T-helper 9 cell (primary cell): ENCODE measurements around the gene ZBTB42.

Source experiments
- DNase-seq: peaks from one replicate; pipeline ENCODE4 v3.0.0-alpha.2; 2020

Gene ZBTB42

DNA sequence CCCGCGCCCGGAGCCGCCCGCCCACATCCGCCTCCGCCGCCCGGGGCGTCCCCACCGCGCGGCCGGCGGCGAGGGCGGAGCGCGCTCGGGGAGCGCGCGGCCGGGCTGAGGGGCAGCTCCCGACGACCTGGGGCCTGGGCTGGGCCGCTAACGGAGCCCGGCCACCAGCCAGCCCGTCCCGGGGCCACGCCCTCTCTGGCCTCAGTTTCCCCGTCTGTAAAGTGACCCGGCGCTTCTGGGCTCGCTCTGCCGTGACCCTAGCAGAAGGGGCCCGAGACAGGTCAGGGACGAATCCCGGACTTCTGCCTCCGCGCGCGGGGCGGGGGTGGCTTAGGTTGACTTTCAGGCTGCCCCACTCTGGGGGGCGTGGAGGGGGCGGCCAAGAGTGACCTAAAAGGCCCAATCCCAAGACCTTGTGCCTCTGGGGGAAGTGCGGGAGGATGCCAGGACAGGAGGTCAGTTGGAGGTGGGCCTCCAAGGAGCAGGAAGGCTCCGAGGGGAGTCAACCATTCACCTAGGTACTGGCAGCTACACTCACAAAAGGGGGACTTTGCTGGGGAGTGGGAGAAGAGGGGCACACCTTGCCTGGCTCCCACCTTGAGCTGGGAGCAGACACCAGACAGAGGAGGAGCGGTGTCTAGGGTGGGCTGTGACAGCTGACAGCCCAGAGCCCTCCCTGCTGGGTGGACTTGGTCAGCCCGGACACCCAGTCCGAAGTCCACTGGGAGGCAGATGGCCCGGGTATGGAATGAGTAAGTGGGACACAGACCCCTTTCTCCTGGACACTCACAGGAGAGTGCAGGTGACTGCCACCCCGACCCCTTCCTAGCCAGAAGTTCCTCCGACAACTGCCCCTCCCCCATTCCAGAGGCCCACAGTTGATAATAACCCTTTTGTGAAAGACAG, 4.9 kb upstream of the ZBTB42 start:
- peak; percentile 63 for DNase-seq

DNA sequence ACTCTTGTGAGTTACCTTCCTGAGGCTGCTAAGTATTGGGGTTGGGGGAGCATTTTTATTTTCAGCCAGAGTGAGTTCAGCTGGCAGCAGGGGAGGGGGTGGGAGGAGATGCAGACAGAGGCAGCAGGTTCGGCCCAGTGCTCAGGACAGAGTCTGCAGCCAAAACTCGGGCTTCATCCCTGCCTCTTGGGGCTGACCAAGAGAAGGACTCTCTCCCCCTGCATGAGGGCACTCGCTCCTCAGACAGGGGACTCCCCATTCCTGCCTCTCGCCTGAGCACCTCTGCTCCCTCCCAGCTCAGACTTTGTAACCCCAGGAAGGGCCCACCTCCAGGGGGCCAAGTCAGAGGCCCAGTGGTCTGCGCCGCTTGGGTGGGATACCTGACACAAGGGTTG, 4.2 kb upstream of the ZBTB42 start:
- no peak for DNase-seq

DNA sequence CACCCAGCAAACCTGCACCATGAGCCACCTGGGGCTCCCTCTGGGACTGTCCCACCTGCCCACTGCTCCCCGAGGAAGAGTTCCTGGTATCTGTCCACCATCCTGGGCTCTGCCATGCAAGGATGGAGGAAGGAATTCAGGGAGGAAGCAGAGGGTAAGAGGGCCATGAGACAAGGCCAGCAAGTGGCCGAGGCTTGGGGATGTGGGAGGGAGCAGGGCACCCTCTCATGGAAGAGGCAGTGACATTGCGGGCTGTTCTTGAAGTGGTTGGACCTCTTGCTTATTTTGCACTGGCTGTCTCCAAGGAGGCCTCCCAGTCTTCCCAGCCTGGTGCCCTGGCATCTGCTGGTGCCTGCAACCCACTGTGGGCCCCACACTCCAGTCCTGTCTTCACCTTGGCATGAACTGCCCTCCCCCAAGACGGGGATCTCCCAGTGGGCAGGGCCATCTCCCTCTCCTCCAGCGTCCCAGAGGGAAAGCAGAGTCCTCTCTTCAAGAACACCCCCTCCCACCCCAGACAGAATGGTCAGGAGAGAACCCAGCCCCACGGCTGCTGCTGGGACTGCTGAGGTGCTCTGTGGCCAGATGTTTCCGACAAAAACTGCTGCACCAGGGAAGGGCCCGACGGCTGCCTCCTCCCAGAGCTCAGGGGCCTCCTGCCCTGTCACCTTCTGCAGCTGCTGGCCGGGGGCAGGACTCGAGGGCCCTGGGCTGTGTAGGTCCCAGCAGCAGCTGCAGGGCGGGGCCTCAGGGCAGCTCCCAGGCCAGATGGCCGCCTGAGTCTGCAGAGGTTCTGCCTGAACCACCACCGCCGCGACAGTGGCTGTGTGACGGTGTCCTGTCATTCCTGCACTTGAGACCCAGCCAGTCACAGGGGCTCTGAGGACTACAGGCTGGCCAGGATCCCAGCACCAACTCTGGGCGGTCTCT, 3.5 kb upstream of the ZBTB42 start:
- no peak for DNase-seq

DNA sequence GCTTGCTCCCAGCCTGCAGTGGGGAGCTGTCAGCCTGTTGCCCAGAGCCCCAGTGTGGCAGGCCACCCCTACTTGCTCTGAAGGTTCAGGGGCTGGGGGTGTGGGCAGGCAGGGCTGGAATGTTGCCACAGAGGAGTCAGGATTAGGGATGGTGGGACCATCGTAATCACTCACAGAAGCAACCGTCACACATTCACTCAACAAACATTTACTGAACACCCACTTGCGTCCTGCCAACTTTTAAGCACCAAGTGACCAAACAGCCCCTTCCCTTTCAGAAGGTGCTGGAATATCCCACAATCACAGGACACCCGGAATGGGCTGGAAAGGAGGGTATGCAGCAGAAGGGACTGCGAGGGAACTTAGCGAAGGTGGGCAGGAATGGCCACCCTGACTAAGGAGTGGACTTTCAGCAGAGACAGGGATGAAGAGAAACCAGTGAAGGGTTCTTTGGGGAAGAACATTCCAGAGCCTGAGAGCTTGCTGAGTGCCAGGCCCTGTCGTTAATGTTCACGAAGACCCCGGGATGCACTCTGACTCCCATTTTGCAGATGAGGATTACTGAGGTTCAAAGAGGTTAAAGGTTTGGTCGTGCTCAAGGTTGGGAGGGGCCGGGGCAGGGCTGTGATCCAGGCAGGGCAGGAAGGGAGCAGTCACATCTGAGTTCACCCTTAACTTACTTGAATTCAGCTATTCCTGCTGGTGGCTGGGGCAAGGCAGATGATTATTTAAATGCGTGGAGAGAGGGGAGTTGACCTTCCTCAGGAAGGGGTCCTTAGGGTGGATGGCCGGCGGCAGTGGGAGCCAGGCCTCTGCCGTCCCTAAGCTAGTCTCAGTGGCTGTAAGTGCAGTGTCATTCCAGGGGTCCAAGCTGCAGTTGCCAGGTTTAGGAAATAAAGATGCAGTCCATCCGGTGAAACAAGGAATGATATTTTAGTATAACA, 2.3 kb upstream of the ZBTB42 start:
- no peak for DNase-seq

DNA sequence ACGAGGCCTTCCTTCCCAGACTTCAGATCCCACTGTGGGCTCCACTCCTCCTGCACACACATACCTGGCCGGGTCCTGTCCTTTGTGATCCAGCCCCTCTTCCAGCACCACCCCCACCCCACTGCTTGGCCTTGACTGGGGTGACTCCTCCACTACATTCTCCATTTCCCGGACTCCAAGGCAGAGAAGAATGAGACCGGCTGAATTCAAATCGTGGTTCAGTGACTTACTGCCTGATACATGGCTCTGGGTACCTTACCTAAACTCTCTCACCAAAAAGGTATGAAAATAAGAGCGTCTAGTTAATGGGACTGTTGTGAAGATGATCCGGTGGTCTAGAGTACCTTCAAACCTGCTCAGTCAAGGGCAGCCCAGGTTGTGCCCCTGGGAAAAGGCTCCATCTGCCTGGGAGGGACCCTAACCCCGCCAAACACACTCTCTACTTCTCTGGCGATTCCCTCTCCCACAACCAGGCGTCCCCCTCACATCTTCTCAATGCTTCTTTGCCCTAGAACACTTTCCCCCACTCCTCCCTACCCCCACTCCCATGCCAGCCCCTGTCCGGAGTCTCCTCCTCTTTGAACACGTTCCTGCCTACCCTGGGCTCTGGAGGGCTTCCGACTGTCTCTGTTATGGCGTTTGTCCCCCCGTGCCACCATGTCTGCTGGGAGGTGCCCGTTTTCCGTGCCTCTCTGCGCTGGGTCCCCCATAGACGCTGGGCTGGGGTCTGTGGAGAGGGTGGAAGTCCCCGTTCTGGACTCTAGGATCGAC, 1.5 kb upstream of the ZBTB42 start:
- DNase-seq, result no peak

DNA sequence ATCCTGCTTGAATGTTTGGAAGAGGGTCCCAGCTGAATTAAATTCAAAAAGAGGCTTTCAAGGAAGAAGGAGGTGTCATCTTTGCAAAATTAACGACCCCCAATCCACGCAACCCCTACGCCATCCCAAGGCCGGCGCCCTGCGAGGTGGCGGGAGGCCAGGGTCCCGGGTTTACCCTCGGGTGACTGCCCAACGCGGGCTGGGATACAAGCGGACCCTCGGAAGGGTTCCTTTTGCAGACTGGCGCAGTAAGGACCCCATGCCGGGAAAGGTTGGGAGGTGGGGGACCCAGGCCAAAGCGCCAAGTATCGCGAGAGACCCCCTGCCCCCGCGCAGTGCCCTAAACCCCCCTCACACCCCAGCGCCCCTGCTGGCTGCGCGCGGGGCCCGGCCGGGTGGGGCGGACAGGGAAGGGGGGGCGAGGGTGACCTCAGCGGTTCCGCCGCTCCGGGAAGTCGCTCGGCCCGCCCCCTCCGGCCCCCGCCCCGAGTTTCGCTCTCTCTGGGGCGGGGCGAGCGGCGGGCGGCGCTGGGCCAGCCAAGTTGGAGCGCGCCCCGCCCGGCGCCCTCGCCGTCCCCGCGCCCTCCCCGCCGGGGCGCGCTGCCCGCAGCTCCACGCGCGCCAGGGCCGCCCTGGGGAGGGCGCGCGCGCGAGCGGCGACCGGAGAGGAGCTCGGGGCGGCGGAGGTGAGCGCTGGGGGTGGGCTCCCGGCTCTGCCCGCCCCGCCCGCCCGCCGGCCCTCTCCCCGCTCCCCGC, 708 bp upstream of the ZBTB42 start:
- peak; percentile 81 for DNase-seq

DNA sequence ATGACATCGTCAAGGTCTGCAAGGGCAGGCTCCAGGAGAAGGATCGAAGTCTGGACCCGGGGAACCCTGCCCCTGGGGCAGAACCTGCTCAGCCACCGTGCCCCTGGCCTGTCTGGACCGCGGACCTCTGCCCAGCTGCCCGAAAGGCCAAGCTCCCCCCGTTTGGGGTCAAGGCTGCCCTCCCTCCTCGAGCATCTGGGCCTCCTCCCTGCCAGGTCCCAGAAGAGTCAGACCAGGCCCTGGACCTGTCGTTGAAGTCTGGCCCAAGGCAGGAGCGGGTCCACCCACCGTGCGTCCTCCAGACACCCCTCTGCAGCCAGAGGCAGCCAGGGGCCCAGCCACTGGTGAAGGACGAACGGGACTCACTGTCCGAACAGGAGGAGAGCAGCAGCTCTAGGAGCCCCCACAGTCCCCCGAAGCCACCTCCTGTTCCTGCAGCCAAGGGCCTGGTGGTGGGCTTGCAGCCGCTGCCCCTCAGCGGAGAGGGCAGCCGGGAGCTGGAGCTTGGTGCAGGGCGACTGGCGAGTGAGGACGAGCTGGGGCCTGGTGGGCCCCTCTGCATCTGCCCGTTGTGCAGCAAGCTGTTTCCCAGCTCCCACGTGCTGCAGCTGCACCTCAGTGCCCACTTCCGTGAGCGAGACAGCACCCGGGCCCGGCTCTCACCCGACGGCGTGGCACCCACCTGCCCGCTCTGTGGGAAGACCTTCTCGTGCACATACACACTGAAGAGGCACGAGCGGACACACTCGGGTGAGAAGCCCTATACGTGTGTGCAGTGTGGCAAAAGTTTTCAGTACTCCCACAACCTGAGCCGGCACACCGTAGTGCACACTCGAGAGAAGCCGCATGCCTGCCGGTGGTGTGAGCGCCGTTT, 856 bp downstream of the ZBTB42 start:
- DNase-seq, result no peak

DNA sequence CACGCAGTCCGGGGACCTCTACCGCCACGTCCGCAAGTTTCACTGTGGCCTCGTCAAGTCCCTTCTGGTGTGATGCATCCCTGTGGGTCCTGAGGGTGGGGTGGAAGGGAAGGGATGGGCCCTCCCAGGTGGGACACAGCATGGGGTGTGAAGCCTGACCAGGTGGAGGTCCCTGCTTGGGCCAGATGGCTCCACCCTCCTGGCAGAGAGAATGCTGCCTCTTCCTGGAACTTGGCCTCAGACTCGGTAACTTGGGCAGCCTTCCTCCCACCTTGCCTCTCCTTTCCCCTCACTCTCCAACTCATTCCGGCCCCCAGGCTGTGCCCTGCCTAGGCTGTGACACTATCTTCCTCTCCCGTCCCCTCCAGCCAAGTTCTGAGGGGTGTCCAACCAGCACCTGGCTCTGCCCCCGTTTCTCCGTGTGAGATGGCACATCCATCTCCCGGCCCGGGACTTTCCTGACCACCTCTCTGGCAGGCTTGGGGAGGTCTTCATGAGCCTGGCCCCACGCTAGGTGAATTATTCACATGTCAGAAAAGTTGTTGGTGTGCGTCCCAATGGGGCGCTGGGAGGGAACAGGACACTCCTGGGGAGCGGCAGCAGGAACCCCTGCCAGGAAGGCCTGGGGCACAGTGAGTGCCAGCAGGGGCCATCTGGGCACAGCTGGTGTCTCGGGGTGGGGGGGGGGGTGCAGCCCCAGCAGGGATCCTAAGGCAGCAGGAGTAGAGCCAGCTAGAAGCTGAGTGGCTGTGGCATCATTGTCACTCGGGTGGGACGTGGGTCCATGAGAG, 1.7 kb downstream of the ZBTB42 start:
- no peak for DNase-seq

DNA sequence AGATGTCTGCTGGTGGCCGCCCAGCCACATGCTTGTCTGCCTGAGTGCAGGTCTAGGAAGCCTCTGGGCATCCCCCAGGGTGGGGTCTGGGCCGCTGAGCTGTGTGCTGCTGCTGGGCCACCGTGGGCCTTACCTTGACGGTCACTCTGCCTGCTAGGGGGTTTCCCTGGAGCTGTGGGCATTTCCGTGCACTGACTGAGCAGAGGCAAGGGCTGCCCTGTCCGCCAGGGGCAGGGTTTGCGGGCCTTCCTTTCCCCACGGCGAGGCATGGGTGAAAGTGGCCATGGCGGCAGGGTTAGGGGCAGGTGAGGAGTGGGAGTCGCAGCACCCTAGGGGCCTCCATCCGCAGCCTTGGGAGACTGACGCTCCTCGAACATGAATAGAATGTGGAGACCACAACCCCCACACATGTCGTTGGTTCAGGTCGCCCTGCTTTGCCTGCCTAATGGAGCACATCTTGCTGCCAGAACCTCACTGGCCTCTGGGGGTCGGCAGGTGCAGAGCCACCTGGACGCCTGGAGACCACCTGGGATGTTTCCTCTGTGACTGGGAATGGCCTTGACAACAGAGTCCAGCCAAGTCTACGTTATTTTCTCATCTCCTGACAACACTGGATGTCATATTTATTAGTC, 2.5 kb downstream of the ZBTB42 start:
- no peak for DNase-seq

DNA sequence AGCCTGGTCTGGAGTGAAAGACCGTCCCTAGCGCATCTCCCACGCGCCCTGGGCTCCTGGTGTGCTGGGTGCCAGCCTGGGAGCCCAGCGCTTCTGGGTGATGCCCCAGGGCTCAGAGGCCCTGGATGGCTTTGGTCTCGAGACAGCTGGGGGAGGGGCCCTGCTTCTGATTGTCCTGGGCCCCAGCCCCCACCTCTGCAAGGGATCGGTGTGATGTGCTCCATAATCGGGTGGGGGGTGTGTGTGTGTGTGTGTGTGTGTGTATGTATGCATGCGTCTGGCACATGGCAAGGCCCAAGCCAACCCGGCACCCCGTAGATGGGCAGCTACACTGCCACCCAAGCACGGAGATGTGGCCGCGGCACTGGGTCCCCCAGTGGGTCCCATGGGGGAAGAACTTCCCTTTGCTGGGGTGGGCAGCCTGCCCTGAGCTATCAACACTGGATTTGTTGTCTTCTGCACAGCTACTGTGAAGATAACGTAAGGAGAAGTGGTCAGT, 3.1 kb downstream of the ZBTB42 start:
- no peak for DNase-seq

DNA sequence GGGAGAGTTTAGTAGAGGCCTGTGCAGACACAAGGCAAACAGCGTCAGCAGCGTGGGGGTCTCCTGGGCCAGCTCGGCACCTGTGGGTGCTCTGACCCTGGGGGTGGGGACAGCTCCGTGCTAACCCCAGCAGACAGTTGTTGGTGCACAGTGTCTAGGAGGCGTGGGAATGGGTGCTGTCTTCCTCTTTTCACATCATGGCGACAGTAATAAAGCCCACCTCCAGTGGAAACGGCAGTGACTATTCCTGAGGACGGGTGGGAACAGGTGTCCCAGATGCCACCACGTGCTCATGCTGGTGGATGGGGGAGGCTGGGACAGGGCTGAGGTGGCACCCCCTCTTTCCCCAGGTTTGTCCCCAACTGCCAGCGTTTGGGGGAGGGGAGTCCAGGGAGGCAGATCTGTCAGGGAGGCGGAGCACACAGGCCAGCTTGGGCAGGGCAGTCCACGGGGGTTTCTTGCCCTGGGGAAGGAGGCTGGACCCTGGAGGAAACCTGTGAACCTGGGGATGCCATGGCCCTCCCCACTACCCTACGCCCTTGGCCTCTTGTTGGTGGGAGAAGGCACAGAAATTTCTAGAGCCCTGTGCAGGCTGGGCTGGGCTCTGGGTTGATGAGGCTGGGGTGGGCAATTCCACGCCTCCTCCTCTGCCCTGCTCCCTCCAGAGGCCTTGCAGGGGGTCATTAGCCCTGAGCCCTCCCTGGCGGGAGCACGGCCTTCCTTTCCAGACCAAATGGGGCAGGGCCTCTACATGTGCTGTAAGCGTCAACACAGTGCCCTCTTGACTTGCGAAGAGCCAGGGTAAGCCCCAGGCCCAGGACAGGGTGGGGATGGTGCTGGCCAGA, 3.8 kb downstream of the ZBTB42 start:
- no peak for DNase-seq

DNA sequence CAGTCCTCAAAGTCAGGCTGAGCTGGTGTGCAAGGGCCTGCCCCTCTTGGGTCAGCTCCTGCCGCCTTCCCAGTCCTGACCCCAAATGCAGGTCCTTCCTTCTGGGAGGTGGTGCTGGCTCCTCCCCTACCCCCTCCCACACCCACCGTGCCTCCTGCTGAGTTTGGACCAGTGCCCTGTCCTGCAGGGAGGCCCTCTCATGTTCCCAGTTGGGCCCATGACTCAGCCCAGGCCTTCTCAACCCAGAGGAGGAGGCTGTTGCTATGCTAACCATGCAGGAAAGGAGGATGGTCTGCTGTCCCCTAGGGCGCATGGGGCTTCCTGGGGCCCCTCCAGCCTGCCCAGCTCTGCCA, 4.4 kb downstream of the ZBTB42 start:
- no peak for DNase-seq

DNA sequence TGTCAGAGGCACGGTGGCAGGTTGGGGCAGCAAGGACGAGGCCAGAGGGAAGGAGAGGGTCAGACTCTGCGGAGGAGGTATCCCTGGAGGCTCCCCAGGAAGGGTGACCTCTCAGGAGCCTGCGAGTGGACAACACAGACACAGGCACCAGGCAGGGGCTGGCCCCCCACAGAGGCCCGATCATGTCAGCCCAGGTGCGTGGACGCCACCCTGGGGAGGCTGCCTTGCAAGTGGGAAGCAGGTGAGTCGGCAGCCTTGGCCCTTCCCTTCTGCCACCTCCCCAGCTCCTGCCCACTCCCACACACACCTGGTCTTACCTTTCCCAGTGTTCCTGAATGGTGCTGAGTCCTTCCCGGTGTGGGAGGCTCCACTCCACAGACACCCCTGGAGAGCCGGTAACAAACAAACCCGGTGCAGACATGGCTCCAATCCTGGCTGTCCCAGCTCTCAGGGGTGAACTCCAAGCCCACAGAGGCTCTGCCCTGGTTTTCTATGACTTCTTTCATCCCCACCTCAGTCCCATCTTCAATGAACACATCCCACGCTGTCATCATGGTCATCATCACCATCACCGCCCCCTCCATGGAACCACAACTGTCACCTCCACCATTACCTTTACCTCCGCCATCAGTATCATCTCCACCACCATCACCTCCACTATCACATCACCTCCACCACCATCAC, 5.2 kb downstream of the ZBTB42 start:
- DNase-seq, result no peak

DNA sequence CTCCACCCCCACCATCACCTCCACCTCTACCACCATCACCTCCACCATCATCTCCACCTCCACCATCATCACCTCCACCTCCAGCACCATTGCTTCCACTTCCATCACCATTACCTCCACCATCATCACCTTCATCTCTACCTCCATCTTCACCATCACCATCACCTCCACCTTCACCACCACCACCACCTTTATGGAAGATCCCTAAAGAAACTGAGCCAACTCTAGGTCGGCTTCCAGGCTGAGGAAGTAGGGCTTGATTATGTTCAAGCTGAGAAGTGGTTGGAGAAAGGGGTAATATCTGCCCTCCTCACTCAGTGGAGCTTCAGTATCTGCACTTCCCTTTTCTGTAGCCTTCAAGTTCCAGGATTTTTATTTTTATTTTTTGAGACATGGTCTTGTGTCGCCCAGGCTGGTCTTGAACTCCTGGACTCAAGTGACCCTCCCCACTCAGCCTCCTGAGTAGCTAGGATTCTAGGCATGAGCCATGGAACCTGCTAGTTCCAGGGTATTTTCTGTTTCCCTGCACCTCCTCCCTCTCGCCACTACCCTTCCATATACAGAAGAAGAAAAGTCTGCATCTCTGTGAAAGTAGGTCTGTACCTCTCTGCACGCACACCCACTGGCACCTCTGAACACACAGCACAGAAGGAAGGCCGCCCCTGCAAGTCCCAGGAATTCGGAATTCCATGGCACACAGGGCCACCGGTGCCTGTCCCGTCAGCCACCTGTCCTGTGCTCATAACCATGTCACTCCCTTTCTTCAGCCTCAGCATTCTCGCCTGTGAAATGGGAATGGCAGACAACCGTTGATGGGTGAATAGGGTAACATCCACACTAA, 5.9 kb downstream of the ZBTB42 start:
- DNase-seq, result no peak

DNA sequence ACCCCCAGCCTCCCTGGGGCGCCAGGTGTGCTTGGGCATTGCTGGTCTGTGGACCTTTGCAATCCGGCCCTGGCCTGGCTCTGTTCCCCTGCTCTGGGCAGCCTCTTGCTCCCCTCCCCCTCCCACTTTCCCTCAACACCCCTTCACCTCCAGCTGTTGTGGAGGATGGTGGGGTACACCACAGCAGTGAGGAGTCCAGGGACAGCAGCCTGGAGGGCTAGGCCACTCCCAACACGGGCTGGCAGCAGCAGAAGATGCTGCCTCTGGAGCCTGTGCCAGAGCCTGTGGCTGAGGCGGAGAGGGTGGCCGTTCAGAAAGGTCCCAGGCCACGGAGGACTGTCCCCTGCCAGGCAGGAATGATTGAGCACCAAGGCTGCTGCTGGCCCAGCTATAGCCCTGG, 7.6 kb downstream of the ZBTB42 start:
- no peak for DNase-seq

DNA sequence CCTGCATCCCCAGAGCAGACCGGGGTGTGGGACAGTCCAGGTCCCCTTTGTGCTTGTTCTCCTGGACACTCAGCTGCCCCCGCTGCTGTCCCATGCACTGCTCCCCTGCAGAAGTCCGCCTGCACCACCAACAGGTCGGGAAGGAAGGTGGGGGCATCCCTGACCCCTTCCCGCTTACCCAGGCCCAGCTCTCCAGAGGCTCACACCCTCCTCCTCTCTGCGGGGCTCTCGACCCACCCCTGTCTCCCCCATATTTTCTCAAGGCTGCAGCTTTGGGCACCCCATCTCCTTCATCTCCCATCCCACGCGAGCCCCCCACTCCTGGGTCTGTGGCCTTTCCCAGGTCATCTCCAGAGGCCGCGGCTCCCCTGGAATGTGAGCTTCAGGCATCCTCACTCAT, 9.4 kb downstream of the ZBTB42 start:
- no peak for DNase-seq
